ENCODE results near the gene GPR135.

Gene GPR135

GRCh38 chr14:59465316-59466135 is at the start of gene GPR135:
Gene GPR135, minus strand, starts transcription at chr14:59465380. Its CDS starts 154 bp downstream, at chr14:59465226.
- peak; percentile 37 for DNase-seq

GRCh38 chr14:59511916-59512575 is 46.9 kb upstream of the GPR135 start:
- DNase-seq: peak; percentile 45

GRCh38 chr14:59510966-59511365 is 45.8 kb upstream of the GPR135 start:
- no peak for DNase-seq

GRCh38 chr14:59510001-59510400 is 44.8 kb upstream of the GPR135 start:
- no peak for DNase-seq

- DNase-seq: no peak
Observed at GRCh38 chr14:59509101-59509500, 43.9 kb upstream of the GPR135 start.

GRCh38 chr14:59507752-59508103 is 42.5 kb upstream of the GPR135 start:
- DNase-seq: no peak

- DNase-seq: peak; percentile 85
Observed at GRCh38 chr14:59507063-59507751, 42.0 kb upstream of the GPR135 start.

GRCh38 chr14:59503256-59503655 is 38.1 kb upstream of the GPR135 start:
- DNase-seq: no peak

- DNase-seq: no peak
Observed at GRCh38 chr14:59500732-59501131, 35.6 kb upstream of the GPR135 start.

- DNase-seq: no peak
Observed at GRCh38 chr14:59492384-59492783, 27.2 kb upstream of the GPR135 start.

GRCh38 chr14:59490756-59491155 is 25.6 kb upstream of the GPR135 start:
- no peak for DNase-seq

- peak; percentile 61 for DNase-seq
Observed at GRCh38 chr14:59484639-59485175, 19.5 kb upstream of the GPR135 start.

- DNase-seq: peak; percentile 99
Observed at GRCh38 chr14:59483819-59484638, 18.8 kb upstream of the GPR135 start, which contains the start of the genes JKAMP and L3HYPDH. Gene JKAMP, plus strand, starts transcription at chr14:59484517. Its CDS starts 73 bp downstream, at chr14:59484590. Gene L3HYPDH, minus strand, starts transcription at chr14:59484408. Its CDS starts 92 bp downstream, at chr14:59484316.

- DNase-seq: no peak
Observed at GRCh38 chr14:59483363-59483762, 18.2 kb upstream of the GPR135 start.

GRCh38 chr14:59482541-59483331 is 17.6 kb upstream of the GPR135 start:
- DNase-seq: peak; percentile 80

GRCh38 chr14:59481871-59482540 is 16.8 kb upstream of the GPR135 start:
- no peak for DNase-seq

GRCh38 chr14:59481407-59481806 is 16.2 kb upstream of the GPR135 start:
- no peak for DNase-seq

- no peak for DNase-seq
Observed at GRCh38 chr14:59480166-59480565, 15.0 kb upstream of the GPR135 start.

GRCh38 chr14:59478540-59478939 is 13.4 kb upstream of the GPR135 start:
- DNase-seq: no peak

GRCh38 chr14:59475709-59476108 is 10.5 kb upstream of the GPR135 start:
- DNase-seq: no peak

- no peak for DNase-seq
Observed at GRCh38 chr14:59474172-59474571, 9.0 kb upstream of the GPR135 start.
